ENCODE data around the gene KRTAP3-1. TPM values are rescaled to one million over a fixed set of nuclear protein-coding genes. Genes with fewer than 3 reads are reported as not detected.

Gene KRTAP3-1
- total RNA-seq, 1 donor from 2014 or later = not detected

DNA sequence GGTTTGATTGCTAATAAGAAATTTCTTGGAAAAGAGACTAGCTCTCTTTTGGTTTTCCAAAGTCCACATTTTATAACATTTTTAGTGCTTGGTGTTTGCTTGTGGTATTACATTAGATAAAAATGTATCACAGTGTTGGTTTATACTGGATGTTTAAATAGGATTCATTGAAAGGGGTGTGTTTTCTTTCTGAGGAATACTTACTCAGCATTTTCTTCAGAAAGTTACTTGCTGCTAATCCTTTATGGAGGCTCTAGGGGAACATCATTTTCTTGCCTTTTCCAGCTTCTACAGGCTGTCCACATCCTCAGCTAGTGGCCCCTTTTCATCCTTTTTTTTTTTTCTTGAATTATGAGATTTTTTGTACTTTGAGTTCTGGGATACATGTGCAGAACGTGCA, 41.3 kb downstream of the KRTAP3-1 start:
- Histone ChIP-seq H3K4me3 (ENCODE audit: low read depth, low read length) (no peak overlapping the region), H3K27me3 (ENCODE audit: control insufficient read depth, insufficient read depth, low read length) (no peaks in the 10 kb centered on the region), H3K36me3 (ENCODE audit: control insufficient read depth, insufficient read depth, low read length) (no peaks in the 10 kb centered on the region)
- TF ChIP-seq, protein P1, sequence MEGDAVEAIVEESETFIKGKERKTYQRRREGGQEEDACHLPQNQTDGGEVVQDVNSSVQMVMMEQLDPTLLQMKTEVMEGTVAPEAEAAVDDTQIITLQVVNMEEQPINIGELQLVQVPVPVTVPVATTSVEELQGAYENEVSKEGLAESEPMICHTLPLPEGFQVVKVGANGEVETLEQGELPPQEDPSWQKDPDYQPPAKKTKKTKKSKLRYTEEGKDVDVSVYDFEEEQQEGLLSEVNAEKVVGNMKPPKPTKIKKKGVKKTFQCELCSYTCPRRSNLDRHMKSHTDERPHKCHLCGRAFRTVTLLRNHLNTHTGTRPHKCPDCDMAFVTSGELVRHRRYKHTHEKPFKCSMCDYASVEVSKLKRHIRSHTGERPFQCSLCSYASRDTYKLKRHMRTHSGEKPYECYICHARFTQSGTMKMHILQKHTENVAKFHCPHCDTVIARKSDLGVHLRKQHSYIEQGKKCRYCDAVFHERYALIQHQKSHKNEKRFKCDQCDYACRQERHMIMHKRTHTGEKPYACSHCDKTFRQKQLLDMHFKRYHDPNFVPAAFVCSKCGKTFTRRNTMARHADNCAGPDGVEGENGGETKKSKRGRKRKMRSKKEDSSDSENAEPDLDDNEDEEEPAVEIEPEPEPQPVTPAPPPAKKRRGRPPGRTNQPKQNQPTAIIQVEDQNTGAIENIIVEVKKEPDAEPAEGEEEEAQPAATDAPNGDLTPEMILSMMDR (IDR thresholded peaks at IDR 0.05; ENCODE audit: insufficient read depth, low read length, severe bottlenecking) = no peak
- FAIRE-seq = no peak
- no peak for DNase-seq (ENCODE audit: low read depth)

DNA sequence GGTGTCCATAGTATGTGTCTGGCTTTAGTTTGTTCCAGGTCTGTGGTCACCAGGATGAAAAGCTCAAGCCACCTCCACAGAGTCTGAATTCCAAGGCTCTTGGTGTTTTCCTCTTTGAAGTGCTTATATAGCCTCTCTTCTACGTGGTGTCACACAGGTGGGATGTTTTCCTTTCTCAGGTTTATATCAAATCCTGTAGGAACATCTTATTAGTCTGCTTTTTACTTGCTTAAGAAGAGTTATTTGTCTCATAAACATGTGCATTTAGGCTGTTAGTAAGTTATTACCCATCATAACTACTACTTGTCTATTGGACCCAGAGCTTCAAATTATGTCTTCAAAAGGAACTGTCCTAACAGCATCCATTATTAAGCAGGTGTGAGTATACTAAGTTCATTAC, 42.1 kb downstream of the KRTAP3-1 start, which contains the start of gene KRT39:
Gene KRT39, minus strand, starts transcription at position 101 of the 400 bp plus-strand sequence. Its CDS starts 92 bp downstream, at position 9.
- DNase-seq (ENCODE audit: low read depth) = no peak
- TF ChIP-seq, protein P1 (IDR thresholded peaks at IDR 0.05; ENCODE audit: insufficient read depth, low read length, severe bottlenecking) = no peak
- H3K27me3 ChIP-seq (ENCODE audit: control insufficient read depth, insufficient read depth, low read length) = no peaks in the 10 kb centered on the region
- no peak within 1 kb of the TSS for H3K4me3 ChIP-seq (ENCODE audit: low read depth, low read length)
- FAIRE-seq = no peak
- H3K36me3 ChIP-seq (ENCODE audit: control insufficient read depth, insufficient read depth, low read length) = no peaks in the 10 kb centered on the region

DNA sequence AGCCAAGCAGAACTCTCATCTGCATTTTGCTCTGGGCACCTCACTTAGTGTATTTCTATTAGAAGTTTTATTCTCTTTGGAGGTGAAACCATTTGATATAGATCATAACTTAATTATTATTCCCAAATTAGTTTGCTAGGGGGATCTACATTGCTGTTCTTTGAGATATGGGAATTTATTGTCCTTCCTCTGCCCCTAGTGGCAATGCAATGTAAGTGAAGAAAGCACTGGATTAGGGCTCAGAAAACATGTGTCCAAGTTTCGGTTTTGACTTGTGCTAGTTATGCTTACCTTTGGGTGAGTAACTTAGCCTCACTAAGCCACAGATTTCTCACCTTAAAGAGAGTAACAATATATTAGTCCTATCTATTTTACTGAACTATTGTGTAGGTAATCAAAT, 45.1 kb downstream of the KRTAP3-1 start:
- Histone ChIP-seq H3K27me3 (ENCODE audit: control insufficient read depth, insufficient read depth, low read length) (no peaks in the 10 kb centered on the region), H3K36me3 (ENCODE audit: control insufficient read depth, insufficient read depth, low read length) (no peaks in the 10 kb centered on the region), H3K4me3 (ENCODE audit: low read depth, low read length) (no peak overlapping the region)
- FAIRE-seq = no peak
- DNase-seq (ENCODE audit: low read depth) = peak; percentile 81
- TF ChIP-seq, protein P1 (IDR thresholded peaks at IDR 0.05; ENCODE audit: insufficient read depth, low read length, severe bottlenecking) = peak; percentile 57

DNA sequence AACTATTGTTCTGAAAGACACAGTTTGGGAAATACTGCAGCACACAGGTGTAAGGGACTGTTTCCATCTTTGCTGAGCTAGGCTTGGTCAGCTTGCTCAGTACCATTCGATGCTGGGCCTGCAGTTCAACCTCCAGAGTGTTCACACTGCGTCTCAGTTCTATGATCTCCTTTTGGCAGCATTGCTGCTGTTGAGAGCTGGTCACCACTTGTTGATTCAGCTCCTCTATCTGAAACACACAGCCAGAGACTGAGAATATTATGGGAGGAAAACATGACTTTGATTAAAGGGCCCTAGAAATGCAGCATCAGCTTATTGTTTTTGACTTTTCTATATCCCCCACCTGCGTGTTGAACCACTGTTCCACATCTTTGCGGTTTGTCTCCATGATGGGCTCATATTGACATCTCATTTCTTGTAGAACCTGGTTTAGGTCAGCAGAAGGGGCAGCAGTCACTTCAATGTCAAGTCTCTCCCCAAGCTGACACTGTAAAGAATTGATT, 46.8 kb downstream of the KRTAP3-1 start:
- Histone ChIP-seq H3K27me3 (ENCODE audit: control insufficient read depth, insufficient read depth, low read length) (no peaks in the 10 kb centered on the region), H3K4me3 (ENCODE audit: low read depth, low read length) (no peak overlapping the region), H3K36me3 (ENCODE audit: control insufficient read depth, insufficient read depth, low read length) (no peaks in the 10 kb centered on the region)
- TF ChIP-seq, protein P1 (IDR thresholded peaks at IDR 0.05; ENCODE audit: insufficient read depth, low read length, severe bottlenecking) = no peak
- DNase-seq (ENCODE audit: low read depth) = no peak
- peak; percentile 43 for FAIRE-seq

DNA sequence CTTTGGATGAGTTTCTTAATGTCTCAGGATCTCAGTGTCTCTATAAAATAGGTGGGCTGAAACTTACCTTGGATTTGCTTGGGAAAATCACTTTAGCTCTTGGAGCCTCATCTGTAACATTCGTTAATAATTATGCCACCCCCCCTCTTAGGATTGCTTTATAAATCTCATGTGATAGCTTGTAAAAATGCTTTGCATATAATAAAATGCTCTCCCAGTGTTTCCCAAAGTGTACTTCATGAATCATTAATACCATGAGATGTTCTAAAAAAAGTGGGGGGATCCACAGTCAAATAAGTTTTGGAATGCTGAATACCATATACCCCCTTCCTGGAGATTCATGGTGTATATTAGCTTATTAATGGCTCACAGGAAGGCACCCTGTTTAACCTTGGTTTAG, 47.3 kb downstream of the KRTAP3-1 start:
- H3K4me3 ChIP-seq (ENCODE audit: low read depth, low read length) = no peak overlapping the region
- no peaks in the 10 kb centered on the region for H3K36me3 ChIP-seq (ENCODE audit: control insufficient read depth, insufficient read depth, low read length)
- no peaks in the 10 kb centered on the region for H3K27me3 ChIP-seq (ENCODE audit: control insufficient read depth, insufficient read depth, low read length)
- DNase-seq (ENCODE audit: low read depth) (no peak), FAIRE-seq (no peak)
- TF ChIP-seq, protein P1 (IDR thresholded peaks at IDR 0.05; ENCODE audit: insufficient read depth, low read length, severe bottlenecking) = no peak

DNA sequence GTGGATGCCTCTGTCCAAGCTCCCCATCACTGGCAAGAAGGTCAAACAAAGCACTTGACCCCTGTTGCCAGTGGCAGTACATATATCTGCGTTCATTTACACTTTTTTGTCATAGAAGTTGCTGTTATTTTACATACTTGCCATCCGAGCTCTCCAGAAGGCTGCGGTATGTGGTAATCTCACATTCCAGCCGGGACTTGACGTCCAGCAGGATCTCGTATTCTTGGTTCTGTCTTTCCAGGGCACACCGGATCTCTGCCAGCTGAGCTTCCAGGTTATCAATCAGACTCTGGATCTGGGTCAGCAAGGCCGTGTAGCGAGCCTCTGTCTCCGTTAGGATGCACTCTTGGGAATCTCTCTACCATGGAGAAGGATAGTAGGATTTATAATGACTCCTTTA, 48.8 kb downstream of the KRTAP3-1 start:
- DNase-seq (ENCODE audit: low read depth) (peak; percentile 64), FAIRE-seq (no peak)
- TF ChIP-seq, protein P1 (IDR thresholded peaks at IDR 0.05; ENCODE audit: insufficient read depth, low read length, severe bottlenecking) = no peak
- no peak overlapping the region for H3K4me3 ChIP-seq (ENCODE audit: low read depth, low read length)
- no peaks in the 10 kb centered on the region for H3K36me3 ChIP-seq (ENCODE audit: control insufficient read depth, insufficient read depth, low read length)
- H3K27me3 ChIP-seq (ENCODE audit: control insufficient read depth, insufficient read depth, low read length) = no peaks in the 10 kb centered on the region

Data from bronchial epithelial cell (primary cell).